Measurements from ENCODE around the gene SND1.

Gene SND1

GRCh38 chr7:127702052-127702652, 50.2 kb downstream of the SND1 start:
- TF ChIP-seq ZBTB7A (IDR thresholded peaks at IDR 0.05; ENCODE audit: low read depth) (no peak), CEBPB (IDR thresholded peaks at IDR 0.05) (no peak), MAX (IDR thresholded peaks at IDR 0.05) (no peak), YY1 (IDR thresholded peaks at IDR 0.05; ENCODE audit: low read depth) (no peak), RAD21 (IDR thresholded peaks at IDR 0.05; ENCODE audit: low read depth) (no peak), TCF12 (IDR thresholded peaks at IDR 0.05; ENCODE audit: low read depth) (no peak), USF1 (IDR thresholded peaks at IDR 0.05) (no peak), EGR1 (IDR thresholded peaks at IDR 0.05) (no peak), NFIC (IDR thresholded peaks at IDR 0.05) (no peak), TAF1 (IDR thresholded peaks at IDR 0.05; ENCODE audit: low read depth) (no peak)

GRCh38 chr7:127702938-127703337, 50.9 kb downstream of the SND1 start:
- no peak for TF ChIP-seq TEAD4 (IDR thresholded peaks at IDR 0.05)
- no peak for TF ChIP-seq RAD21 (IDR thresholded peaks at IDR 0.05; ENCODE audit: low read depth)
- no peak for TF ChIP-seq REST (IDR thresholded peaks at IDR 0.05; ENCODE audit: low read depth)
- TF ChIP-seq MAX (IDR thresholded peaks at IDR 0.05) = no peak
- no peak for TF ChIP-seq ZBTB7A (IDR thresholded peaks at IDR 0.05; ENCODE audit: low read depth)
- no peak for TF ChIP-seq CREB1 (IDR thresholded peaks at IDR 0.05; ENCODE audit: low read depth)
- TF ChIP-seq EP300 (IDR thresholded peaks at IDR 0.05; ENCODE audit: borderline replicate concordance) = no peak
- no peak for TF ChIP-seq TCF12 (IDR thresholded peaks at IDR 0.05; ENCODE audit: low read depth)
- no peak for TF ChIP-seq NFIC (IDR thresholded peaks at IDR 0.05)
- no peak for TF ChIP-seq YY1 (IDR thresholded peaks at IDR 0.05; ENCODE audit: low read depth)
- TF ChIP-seq FOXM1 (IDR thresholded peaks at IDR 0.05; ENCODE audit: borderline replicate concordance, low read depth) = no peak
- no peak for TF ChIP-seq USF1 (IDR thresholded peaks at IDR 0.05)
- TF ChIP-seq CEBPB (IDR thresholded peaks at IDR 0.05) = no peak
- no peak for TF ChIP-seq EGR1 (IDR thresholded peaks at IDR 0.05)

GRCh38 chr7:127704211-127704610, 52.2 kb downstream of the SND1 start:
- TF ChIP-seq CREB1 (IDR thresholded peaks at IDR 0.05; ENCODE audit: low read depth) = no peak
- TF ChIP-seq TEAD4 (IDR thresholded peaks at IDR 0.05) = no peak
- no peak for TF ChIP-seq EP300 (IDR thresholded peaks at IDR 0.05; ENCODE audit: borderline replicate concordance)
- TF ChIP-seq CEBPB (IDR thresholded peaks at IDR 0.05) = no peak

GRCh38 chr7:127705461-127705959, 53.5 kb downstream of the SND1 start:
- TF ChIP-seq EGR1 (IDR thresholded peaks at IDR 0.05) (no peak), YY1 (IDR thresholded peaks at IDR 0.05; ENCODE audit: low read depth) (no peak), EP300 (IDR thresholded peaks at IDR 0.05; ENCODE audit: borderline replicate concordance) (no peak), REST (IDR thresholded peaks at IDR 0.05; ENCODE audit: low read depth) (no peak), RAD21 (IDR thresholded peaks at IDR 0.05; ENCODE audit: low read depth) (no peak), FOXM1 (IDR thresholded peaks at IDR 0.05; ENCODE audit: borderline replicate concordance, low read depth) (no peak), MAX (IDR thresholded peaks at IDR 0.05) (no peak)

- TF ChIP-seq NFIC (IDR thresholded peaks at IDR 0.05) (no peak), TEAD4 (IDR thresholded peaks at IDR 0.05) (no peak), ZBTB7A (IDR thresholded peaks at IDR 0.05; ENCODE audit: low read depth) (no peak), TCF12 (IDR thresholded peaks at IDR 0.05; ENCODE audit: low read depth) (no peak), CEBPB (IDR thresholded peaks at IDR 0.05) (no peak), FOXM1 (IDR thresholded peaks at IDR 0.05; ENCODE audit: borderline replicate concordance, low read depth) (no peak), EP300 (IDR thresholded peaks at IDR 0.05; ENCODE audit: borderline replicate concordance) (no peak), USF1 (IDR thresholded peaks at IDR 0.05) (no peak), RAD21 (IDR thresholded peaks at IDR 0.05; ENCODE audit: low read depth) (no peak), MAX (IDR thresholded peaks at IDR 0.05) (no peak), YY1 (IDR thresholded peaks at IDR 0.05; ENCODE audit: low read depth) (no peak), CREB1 (IDR thresholded peaks at IDR 0.05; ENCODE audit: low read depth) (no peak), EGR1 (IDR thresholded peaks at IDR 0.05) (no peak), REST (IDR thresholded peaks at IDR 0.05; ENCODE audit: low read depth) (no peak), TAF1 (IDR thresholded peaks at IDR 0.05; ENCODE audit: low read depth) (no peak)
These were observed 54.8 kb downstream of the SND1 start for GRCh38 chr7:127706766-127707165.

All from Ishikawa (cell line).